ENCODE measurements around the gene CA12.

CA12 gene

GRCh38 chr15:63287109-63287508 lies 94.5 kb downstream of the CA12 start:
- no peak overlapping the region for H3K4me3 ChIP-seq (ENCODE audit: low read length)
- H3K9me3 ChIP-seq (ENCODE audit: insufficient read depth, low read depth, low read length), result no peaks in the 10 kb centered on the region
- no peaks in the 10 kb centered on the region for H3K27me3 ChIP-seq (ENCODE audit: insufficient read depth, low read length)
- peaks cover 14% of the 10 kb centered on the region for H3K36me3 ChIP-seq (ENCODE audit: insufficient read depth, low read length)
- peaks cover 3% of the 10 kb centered on the region; the same call in 1 of the 2 replicates for H3K4me1 ChIP-seq (ENCODE audit: insufficient read depth, low read length)
- H3K27ac ChIP-seq (ENCODE audit: low read depth, low read length), result no peak overlapping the region
- WGBS, result 89% methylated on average over 2 of the region's 2 CpGs
- H3K9ac ChIP-seq (ENCODE audit: low read depth, low read length), result no peak overlapping the region

DNA sequence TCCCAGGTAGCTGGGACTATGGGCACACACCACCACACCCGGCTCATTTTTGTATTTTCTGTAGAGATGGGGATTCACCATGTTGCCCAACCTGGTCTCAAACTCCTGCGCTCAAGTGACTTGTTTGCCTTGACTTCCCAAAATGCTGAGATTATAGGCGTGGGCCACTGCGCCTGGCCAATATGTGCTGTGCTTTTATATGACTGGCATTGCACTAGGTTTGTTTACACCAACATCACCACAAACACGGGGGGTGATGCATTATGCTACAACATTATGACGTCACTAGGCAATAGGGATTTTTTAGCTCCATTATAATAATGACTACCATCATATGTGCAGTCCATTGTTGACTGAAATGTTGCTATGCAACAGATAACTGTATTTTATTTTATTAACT lies 97.3 kb downstream of the CA12 start:
- no peak overlapping the region for H3K4me3 ChIP-seq (ENCODE audit: low read length)
- no peak overlapping the region for H3K27ac ChIP-seq (ENCODE audit: low read depth, low read length)
- no peaks in the 10 kb centered on the region for H3K9me3 ChIP-seq (ENCODE audit: insufficient read depth, low read depth, low read length)
- no peaks in the 10 kb centered on the region for H3K27me3 ChIP-seq (ENCODE audit: insufficient read depth, low read length)
- peaks cover 18% of the 10 kb centered on the region for H3K36me3 ChIP-seq (ENCODE audit: insufficient read depth, low read length)
- H3K9ac ChIP-seq (ENCODE audit: low read depth, low read length), result no peak overlapping the region
- H3K4me1 ChIP-seq (ENCODE audit: insufficient read depth, low read length), result no peaks in the 10 kb centered on the region
- 97% methylated on average over 5 of the region's 6 CpGs for WGBS

- Histone ChIP-seq H3K4me3 (ENCODE audit: low read length) (no peak overlapping the region), H3K27ac (ENCODE audit: low read depth, low read length) (no peak overlapping the region), H3K4me1 (ENCODE audit: insufficient read depth, low read length) (peaks cover 6% of the 10 kb centered on the region; the same call in 1 of the 2 replicates), H3K9me3 (ENCODE audit: insufficient read depth, low read depth, low read length) (no peaks in the 10 kb centered on the region), H3K36me3 (ENCODE audit: insufficient read depth, low read length) (peaks cover 18% of the 10 kb centered on the region), H3K9ac (ENCODE audit: low read depth, low read length) (no peak overlapping the region), H3K27me3 (ENCODE audit: insufficient read depth, low read length) (peaks cover 5% of the 10 kb centered on the region; the same call in 1 of the 2 replicates)
- 95% methylated on average over 7 of the region's 9 CpGs for WGBS
These were observed 98.5 kb downstream of the CA12 start for GRCh38 chr15:63283126-63283525.

- Histone ChIP-seq H3K4me3 (ENCODE audit: low read length) (peak overlapping the region; percentile 90), H3K36me3 (ENCODE audit: insufficient read depth, low read length) (peaks cover 4% of the 10 kb centered on the region; the same call in 1 of the 2 replicates), H3K4me1 (ENCODE audit: insufficient read depth, low read length) (peaks cover 23% of the 10 kb centered on the region), H3K9ac (ENCODE audit: low read depth, low read length) (peak overlapping the region; percentile 79), H3K27ac (ENCODE audit: low read depth, low read length) (peak overlapping the region; percentile 57; the same call in 1 of the 2 replicates), H3K27me3 (ENCODE audit: insufficient read depth, low read length) (peaks cover 24% of the 10 kb centered on the region; the same call in 1 of the 2 replicates), H3K9me3 (ENCODE audit: insufficient read depth, low read depth, low read length) (no peaks in the 10 kb centered on the region)
- 21% methylated on average over 16 of the region's 17 CpGs for WGBS
These were observed 103.7 kb downstream of the CA12 start for GRCh38 chr15:63277893-63278456.

DNA sequence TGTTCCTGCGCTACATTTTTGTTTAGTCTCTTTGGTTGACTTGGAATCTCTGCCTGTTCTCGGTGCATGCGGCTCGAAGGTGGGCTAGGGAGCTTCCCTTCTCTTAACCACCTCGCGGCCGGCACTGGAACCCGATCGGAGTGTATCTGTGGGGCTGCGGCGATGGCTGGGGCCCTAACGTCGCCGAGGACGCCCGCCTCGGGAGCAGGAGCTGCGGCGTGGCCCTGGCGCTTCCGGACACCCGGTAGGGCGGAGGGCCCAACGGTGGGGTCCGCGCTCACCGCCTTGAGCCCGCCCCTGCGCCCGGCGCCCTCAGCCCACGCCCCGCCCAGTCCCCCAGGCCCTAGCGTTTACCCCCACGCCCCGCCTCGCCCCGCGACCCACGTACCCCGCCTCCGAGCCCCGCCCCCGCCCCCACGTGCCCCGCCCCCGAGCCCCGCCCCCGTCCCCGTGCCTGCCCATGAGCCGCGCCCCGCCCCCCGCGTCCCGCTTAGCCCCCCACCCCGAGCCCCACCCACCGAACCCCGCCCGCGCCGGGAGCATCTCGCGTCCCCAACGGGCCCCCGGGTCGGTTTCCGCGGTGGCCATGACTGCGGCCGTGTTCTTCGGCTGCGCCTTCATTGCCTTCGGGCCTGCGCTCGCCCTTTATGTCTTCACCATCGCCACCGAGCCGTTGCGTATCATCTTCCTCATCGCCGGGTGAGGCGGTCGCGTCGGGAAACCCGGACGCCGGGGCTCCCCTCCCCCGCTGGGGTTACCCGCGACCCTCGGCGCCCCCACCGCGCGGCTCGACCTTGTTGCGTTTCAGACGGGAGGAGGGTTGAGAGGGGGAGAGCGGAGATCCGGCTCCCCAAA lies 104.4 kb downstream of the CA12 start, which contains the start of gene APH1B:
APH1B (plus strand) TSS at position 568 of the 855 bp plus-strand sequence; CDS start at position 587, 19 bp downstream.
- H3K27me3 ChIP-seq (ENCODE audit: insufficient read depth, low read length), result peaks cover 24% of the 10 kb centered on the region; the same call in 1 of the 2 replicates
- H3K36me3 ChIP-seq (ENCODE audit: insufficient read depth, low read length), result peaks cover 4% of the 10 kb centered on the region; the same call in 1 of the 2 replicates
- H3K9ac ChIP-seq (ENCODE audit: low read depth, low read length), result peak within 1 kb of the TSS; percentile 79
- peaks cover 23% of the 10 kb centered on the region for H3K4me1 ChIP-seq (ENCODE audit: insufficient read depth, low read length)
- H3K9me3 ChIP-seq (ENCODE audit: insufficient read depth, low read depth, low read length), result no peaks in the 10 kb centered on the region
- peak within 1 kb of the TSS; percentile 90 for H3K4me3 ChIP-seq (ENCODE audit: low read length)
- under 1% methylated on average over 79 of the region's 102 CpGs for WGBS
- H3K27ac ChIP-seq (ENCODE audit: low read depth, low read length), result peak within 1 kb of the TSS; percentile 57; the same call in 1 of the 2 replicates

- Histone ChIP-seq H3K27me3 (ENCODE audit: insufficient read depth, low read length) (peaks cover 24% of the 10 kb centered on the region; the same call in 1 of the 2 replicates), H3K4me3 (ENCODE audit: low read length) (peak overlapping the region; percentile 58), H3K9ac (ENCODE audit: low read depth, low read length) (peak overlapping the region; percentile 69), H3K9me3 (ENCODE audit: insufficient read depth, low read depth, low read length) (no peaks in the 10 kb centered on the region), H3K36me3 (ENCODE audit: insufficient read depth, low read length) (peaks cover 4% of the 10 kb centered on the region; the same call in 1 of the 2 replicates), H3K4me1 (ENCODE audit: insufficient read depth, low read length) (peaks cover 23% of the 10 kb centered on the region), H3K27ac (ENCODE audit: low read depth, low read length) (peak overlapping the region; percentile 7; the same call in 1 of the 2 replicates)
- WGBS, result 16% methylated on average over 6 of the region's 11 CpGs
These were observed 105.2 kb downstream of the CA12 start for GRCh38 chr15:63276342-63277037.

- 51% methylated on average over 3 of the region's 3 CpGs for WGBS
- Histone ChIP-seq H3K36me3 (ENCODE audit: insufficient read depth, low read length) (0 out of 2 replicates have a peak, but pooled peaks cover 3% of the 10 kb centered on the region), H3K4me1 (ENCODE audit: insufficient read depth, low read length) (peaks cover 23% of the 10 kb centered on the region), H3K4me3 (ENCODE audit: low read length) (no peak overlapping the region), H3K27me3 (ENCODE audit: insufficient read depth, low read length) (peaks cover 24% of the 10 kb centered on the region; the same call in 1 of the 2 replicates), H3K27ac (ENCODE audit: low read depth, low read length) (no peak overlapping the region), H3K9me3 (ENCODE audit: insufficient read depth, low read depth, low read length) (no peaks in the 10 kb centered on the region), H3K9ac (ENCODE audit: low read depth, low read length) (no peak overlapping the region)
These were observed 107.2 kb downstream of the CA12 start for GRCh38 chr15:63274427-63274826.
